Measurements from ENCODE around the gene QKI.

The QKI gene

GRCh38 chr6:163376187-163376586, 38.3 kb upstream of the QKI start:
- no peak overlapping the region for H3K4me2 ChIP-seq (ENCODE audit: low read depth, low read length)
- H3K27ac ChIP-seq (ENCODE audit: low read length) = no peak overlapping the region
- H3K4me3 ChIP-seq (ENCODE audit: low read length) = no peak overlapping the region
- no peaks in the 10 kb centered on the region for H3K4me1 ChIP-seq (ENCODE audit: low read length)
- no peaks in the 10 kb centered on the region for H3K27me3 ChIP-seq (replicated peaks; ENCODE audit: insufficient read depth, low read length)
- TF ChIP-seq EZH2phosphoT487 (IDR thresholded peaks at IDR 0.05; ENCODE audit: low read length) (no peak), EZH2 (optimal IDR thresholded peaks at IDR 0.05; ENCODE audit: low read depth, low read length) (no peak)
- TF ChIP-seq, protein P1, sequence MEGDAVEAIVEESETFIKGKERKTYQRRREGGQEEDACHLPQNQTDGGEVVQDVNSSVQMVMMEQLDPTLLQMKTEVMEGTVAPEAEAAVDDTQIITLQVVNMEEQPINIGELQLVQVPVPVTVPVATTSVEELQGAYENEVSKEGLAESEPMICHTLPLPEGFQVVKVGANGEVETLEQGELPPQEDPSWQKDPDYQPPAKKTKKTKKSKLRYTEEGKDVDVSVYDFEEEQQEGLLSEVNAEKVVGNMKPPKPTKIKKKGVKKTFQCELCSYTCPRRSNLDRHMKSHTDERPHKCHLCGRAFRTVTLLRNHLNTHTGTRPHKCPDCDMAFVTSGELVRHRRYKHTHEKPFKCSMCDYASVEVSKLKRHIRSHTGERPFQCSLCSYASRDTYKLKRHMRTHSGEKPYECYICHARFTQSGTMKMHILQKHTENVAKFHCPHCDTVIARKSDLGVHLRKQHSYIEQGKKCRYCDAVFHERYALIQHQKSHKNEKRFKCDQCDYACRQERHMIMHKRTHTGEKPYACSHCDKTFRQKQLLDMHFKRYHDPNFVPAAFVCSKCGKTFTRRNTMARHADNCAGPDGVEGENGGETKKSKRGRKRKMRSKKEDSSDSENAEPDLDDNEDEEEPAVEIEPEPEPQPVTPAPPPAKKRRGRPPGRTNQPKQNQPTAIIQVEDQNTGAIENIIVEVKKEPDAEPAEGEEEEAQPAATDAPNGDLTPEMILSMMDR (IDR thresholded peaks at IDR 0.05; ENCODE audit: low read length) = no peak
- H3K36me3 ChIP-seq (replicated peaks; ENCODE audit: insufficient read depth, low read length) = no peaks in the 10 kb centered on the region
- no peak for DNase-seq
- H2AFZ ChIP-seq (ENCODE audit: low read length) = no peak overlapping the region
- no peak overlapping the region for H3K9ac ChIP-seq (ENCODE audit: low read length)
- no peaks in the 10 kb centered on the region for H3F3A ChIP-seq (ENCODE audit: insufficient read depth, low read length)
- H4K20me1 ChIP-seq (ENCODE audit: insufficient read depth, low read length) = no peaks in the 10 kb centered on the region
- no peaks in the 10 kb centered on the region for H3K9me2 ChIP-seq (replicated peaks; ENCODE audit: insufficient read depth, low read length)
- H3K9me3 ChIP-seq (replicated peaks; ENCODE audit: insufficient read depth, low read length) = no peaks in the 10 kb centered on the region
- H3K79me2 ChIP-seq (ENCODE audit: low read length) = no peaks in the 10 kb centered on the region

- H3F3A ChIP-seq (ENCODE audit: insufficient read depth, low read length) = no peaks in the 10 kb centered on the region
- DNase-seq = no peak
- H3K4me3 ChIP-seq (ENCODE audit: low read length) = no peak overlapping the region
- no peaks in the 10 kb centered on the region for H3K9me2 ChIP-seq (replicated peaks; ENCODE audit: insufficient read depth, low read length)
- H4K20me1 ChIP-seq (ENCODE audit: insufficient read depth, low read length) = no peaks in the 10 kb centered on the region
- no peak overlapping the region for H3K27ac ChIP-seq (ENCODE audit: low read length)
- no peaks in the 10 kb centered on the region for H3K36me3 ChIP-seq (replicated peaks; ENCODE audit: insufficient read depth, low read length)
- H3K4me2 ChIP-seq (ENCODE audit: low read depth, low read length) = no peak overlapping the region
- no peaks in the 10 kb centered on the region for H3K4me1 ChIP-seq (ENCODE audit: low read length)
- no peak overlapping the region for H2AFZ ChIP-seq (ENCODE audit: low read length)
- no peaks in the 10 kb centered on the region for H3K27me3 ChIP-seq (replicated peaks; ENCODE audit: insufficient read depth, low read length)
- H3K79me2 ChIP-seq (ENCODE audit: low read length) = no peaks in the 10 kb centered on the region
- TF ChIP-seq, protein P1 (IDR thresholded peaks at IDR 0.05; ENCODE audit: low read length) = no peak
- TF ChIP-seq EZH2 (optimal IDR thresholded peaks at IDR 0.05; ENCODE audit: low read depth, low read length) (no peak), EZH2phosphoT487 (IDR thresholded peaks at IDR 0.05; ENCODE audit: low read length) (no peak)
- no peaks in the 10 kb centered on the region for H3K9me3 ChIP-seq (replicated peaks; ENCODE audit: insufficient read depth, low read length)
- H3K9ac ChIP-seq (ENCODE audit: low read length) = no peak overlapping the region
Measured at GRCh38 chr6:163377561-163377960, 37.0 kb upstream of the QKI start.

DNA sequence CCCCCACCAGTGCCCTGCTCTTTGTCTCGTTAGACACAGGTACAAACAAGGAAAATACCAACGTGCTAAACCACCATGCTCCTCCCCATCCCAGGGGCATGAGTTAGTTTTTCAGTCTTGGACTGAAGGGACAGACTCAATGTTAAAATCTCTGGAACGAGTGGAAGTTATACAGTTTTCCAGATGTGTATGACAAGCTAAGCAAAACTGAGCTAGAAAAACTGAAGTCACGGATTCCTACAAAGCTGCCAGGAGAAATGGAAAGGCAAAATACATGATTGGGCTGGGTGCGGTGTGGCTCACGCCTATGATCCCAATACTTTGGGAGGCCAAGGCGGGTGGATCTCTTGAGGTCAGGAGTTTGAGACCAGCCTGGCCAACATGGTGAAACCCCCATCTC, 34.3 kb upstream of the QKI start:
- H3K4me1 ChIP-seq (ENCODE audit: low read length) = no peaks in the 10 kb centered on the region
- no peak for DNase-seq
- no peaks in the 10 kb centered on the region for H3K9me3 ChIP-seq (replicated peaks; ENCODE audit: insufficient read depth, low read length)
- H2AFZ ChIP-seq (ENCODE audit: low read length) = no peak overlapping the region
- no peaks in the 10 kb centered on the region for H3K27me3 ChIP-seq (replicated peaks; ENCODE audit: insufficient read depth, low read length)
- no peaks in the 10 kb centered on the region for H3F3A ChIP-seq (ENCODE audit: insufficient read depth, low read length)
- no peaks in the 10 kb centered on the region for H3K9me2 ChIP-seq (replicated peaks; ENCODE audit: insufficient read depth, low read length)
- H3K9ac ChIP-seq (ENCODE audit: low read length) = no peak overlapping the region
- H3K4me2 ChIP-seq (ENCODE audit: low read depth, low read length) = no peak overlapping the region
- no peaks in the 10 kb centered on the region for H3K36me3 ChIP-seq (replicated peaks; ENCODE audit: insufficient read depth, low read length)
- TF ChIP-seq EZH2 (optimal IDR thresholded peaks at IDR 0.05; ENCODE audit: low read depth, low read length) (no peak), EZH2phosphoT487 (IDR thresholded peaks at IDR 0.05; ENCODE audit: low read length) (no peak)
- TF ChIP-seq, protein P1 (IDR thresholded peaks at IDR 0.05; ENCODE audit: low read length) = no peak
- H3K4me3 ChIP-seq (ENCODE audit: low read length) = no peak overlapping the region
- H4K20me1 ChIP-seq (ENCODE audit: insufficient read depth, low read length) = no peaks in the 10 kb centered on the region
- H3K27ac ChIP-seq (ENCODE audit: low read length) = no peak overlapping the region
- H3K79me2 ChIP-seq (ENCODE audit: low read length) = no peaks in the 10 kb centered on the region

Measured in MM.1S (cell line).